ENCODE data around the gene DEAF1.
A peak's percentile ranks its signal among the peaks of the same experiment; 100 is the strongest.

Gene DEAF1

DNA sequence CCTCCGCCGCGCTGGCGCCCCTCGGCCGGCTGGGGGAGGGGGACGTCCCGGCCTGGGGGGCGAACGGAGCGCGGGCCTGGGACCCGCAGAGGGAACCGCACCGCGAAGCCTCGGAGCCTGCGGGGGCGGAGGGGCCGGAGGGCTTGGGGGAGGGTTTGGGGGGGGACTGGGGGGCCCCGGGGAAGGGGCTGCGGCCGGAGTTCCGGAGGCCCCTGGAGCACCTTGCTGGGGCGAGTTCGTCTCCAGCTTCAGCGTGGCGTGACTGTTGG lies 67.8 kb downstream of the DEAF1 start:
- no peak for DNase-seq
- Histone ChIP-seq H2AFZ (ENCODE audit: low read depth, low read length) (no peak overlapping the region), H3K4me1 (ENCODE audit: control insufficient read depth, insufficient read depth, low read depth, low read length) (peaks cover 23% of the 10 kb centered on the region), H2BK5ac (ENCODE audit: low read depth, low read length, poor library complexity, severe bottlenecking) (no peak overlapping the region), H3K27ac (ENCODE audit: low read length, poor library complexity, severe bottlenecking) (no peak overlapping the region), H3K9ac (ENCODE audit: low read length) (no peak overlapping the region), H2AK5ac (ENCODE audit: low read length, severe bottlenecking) (no peak overlapping the region), H2BK12ac (ENCODE audit: low read length in 2 of 2) (no peak overlapping the region), H3K27me3 (ENCODE audit: control insufficient read depth in 1 of 2, insufficient read depth in 1 of 2, low read length in 2 of 2) (peaks cover 18% of the 10 kb centered on the region in 2 experiments), H3K4me2 (ENCODE audit: low read length, poor library complexity, severe bottlenecking) (no peak overlapping the region), H4K8ac (ENCODE audit: low read length) (no peak overlapping the region), H3K79me1 (replicated peaks; ENCODE audit: low read length, poor library complexity, severe bottlenecking) (peaks cover 2% of the 10 kb centered on the region), H3K14ac (ENCODE audit: low read length in 2 of 2) (no peak overlapping the region), H3K18ac (ENCODE audit: low read depth in 1 of 2, low read length in 2 of 2) (no peak overlapping the region), H3K9me3 (ENCODE audit: control insufficient read depth, low read length) (no peaks in the 10 kb centered on the region), H3K4ac (ENCODE audit: low read depth in 1 of 2, low read length in 2 of 2) (no peak overlapping the region), H3K36me3 (ENCODE audit: control insufficient read depth in 1 of 2, insufficient read depth in 2 of 2, low read depth in 1 of 2, low read length in 2 of 2) (peaks cover 0 to 32% of the 10 kb centered on the region in 2 experiments), H4K91ac (ENCODE audit: low read length) (no peak overlapping the region), H2BK15ac (ENCODE audit: low read depth, poor library complexity, severe bottlenecking) (no peak overlapping the region), H3K4me3 (ENCODE audit: insufficient read depth in 1 of 2, low read depth in 1 of 2, low read length in 2 of 2) (no peak overlapping the region), H3K23ac (ENCODE audit: low read length in 2 of 2) (no peak overlapping the region), H2BK120ac (ENCODE audit: low read depth, low read length) (no peak overlapping the region)
- WGBS = 84% methylated on average over 4 of the region's 28 CpGs

DNA sequence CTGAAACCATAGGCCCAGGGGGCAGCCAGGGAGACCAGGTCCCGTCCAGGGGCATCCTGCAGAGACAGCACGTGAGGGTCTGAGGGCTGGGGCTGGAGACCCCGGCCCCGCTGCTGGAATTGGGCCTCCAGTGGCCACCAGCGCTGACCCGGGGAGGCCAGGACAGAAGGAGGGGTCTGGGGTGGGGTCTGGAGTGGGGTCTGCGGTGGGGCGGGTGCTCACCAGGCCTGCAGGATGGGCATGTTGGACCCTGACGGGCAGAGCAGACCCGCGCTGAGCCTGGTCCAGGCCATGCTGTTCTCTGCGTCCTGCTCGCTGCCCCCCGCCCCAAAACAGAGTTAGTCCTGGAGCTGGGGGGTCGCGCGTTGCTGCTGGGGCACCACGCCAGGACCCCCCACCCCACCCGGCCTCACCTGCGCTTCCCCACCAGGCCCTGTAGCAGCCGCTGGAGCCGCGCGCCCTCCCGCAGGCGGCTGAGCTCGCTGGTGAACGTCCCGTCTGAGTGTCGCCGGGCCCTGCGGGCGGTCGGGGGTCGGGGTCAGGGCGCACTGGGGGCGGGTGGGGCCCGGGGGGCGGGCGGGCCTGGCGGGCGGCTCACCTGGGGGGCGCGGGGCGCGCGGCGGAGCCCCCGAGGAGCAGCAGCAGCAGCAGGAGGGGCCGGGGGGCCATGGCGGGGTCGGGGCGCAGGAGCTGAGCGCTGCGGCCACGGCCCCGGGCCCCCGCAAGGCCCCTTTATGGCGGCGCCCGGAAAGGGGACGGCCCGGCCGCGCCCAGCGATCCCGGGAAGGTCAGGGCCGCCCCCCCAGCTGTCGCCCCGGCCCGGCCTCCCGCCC lies 68.3 kb downstream of the DEAF1 start, which contains the start of gene SCT:
TSS of gene SCT (minus strand) at position 707 of the 833 bp plus-strand sequence. CDS start at position 669, 38 bp downstream.
- Histone ChIP-seq H3K9me3 (ENCODE audit: control insufficient read depth, low read length) (no peaks in the 10 kb centered on the region), H3K18ac (ENCODE audit: low read depth in 1 of 2, low read length in 2 of 2) (peak within 1 kb of the TSS in 1 of 2 experiments; percentile 21), H3K36me3 (ENCODE audit: control insufficient read depth in 1 of 2, insufficient read depth in 2 of 2, low read depth in 1 of 2, low read length in 2 of 2) (peaks cover 0 to 36% of the 10 kb centered on the region in 2 experiments), H3K14ac (ENCODE audit: low read length in 2 of 2) (no peak within 1 kb of the TSS), H3K4me3 (ENCODE audit: insufficient read depth in 1 of 2, low read depth in 1 of 2, low read length in 2 of 2) (no peak within 1 kb of the TSS), H3K23ac (ENCODE audit: low read length in 2 of 2) (peak within 1 kb of the TSS in 1 of 2 experiments; percentile 59), H3K9ac (ENCODE audit: low read length) (no peak within 1 kb of the TSS), H2BK5ac (ENCODE audit: low read depth, low read length, poor library complexity, severe bottlenecking) (no peak within 1 kb of the TSS), H3K27me3 (ENCODE audit: control insufficient read depth in 1 of 2, insufficient read depth in 1 of 2, low read length in 2 of 2) (peaks cover 18% of the 10 kb centered on the region in 2 experiments), H2AK5ac (ENCODE audit: low read length, severe bottlenecking) (peak within 1 kb of the TSS; percentile 56), H3K4me1 (ENCODE audit: control insufficient read depth, insufficient read depth, low read depth, low read length) (peaks cover 23% of the 10 kb centered on the region), H4K8ac (ENCODE audit: low read length) (no peak within 1 kb of the TSS), H4K91ac (ENCODE audit: low read length) (peak within 1 kb of the TSS; percentile 25), H3K79me1 (replicated peaks; ENCODE audit: low read length, poor library complexity, severe bottlenecking) (peaks cover 2% of the 10 kb centered on the region), H3K4ac (ENCODE audit: low read depth in 1 of 2, low read length in 2 of 2) (no peak within 1 kb of the TSS), H3K4me2 (ENCODE audit: low read length, poor library complexity, severe bottlenecking) (no peak within 1 kb of the TSS), H2BK15ac (ENCODE audit: low read depth, poor library complexity, severe bottlenecking) (no peak within 1 kb of the TSS), H2BK12ac (ENCODE audit: low read length in 2 of 2) (no peak within 1 kb of the TSS), H3K27ac (ENCODE audit: low read length, poor library complexity, severe bottlenecking) (no peak within 1 kb of the TSS), H2BK120ac (ENCODE audit: low read depth, low read length) (no peak within 1 kb of the TSS), H2AFZ (ENCODE audit: low read depth, low read length) (no peak within 1 kb of the TSS)
- no peak for DNase-seq
- 36% methylated on average over 28 of the region's 72 CpGs for WGBS

DNA sequence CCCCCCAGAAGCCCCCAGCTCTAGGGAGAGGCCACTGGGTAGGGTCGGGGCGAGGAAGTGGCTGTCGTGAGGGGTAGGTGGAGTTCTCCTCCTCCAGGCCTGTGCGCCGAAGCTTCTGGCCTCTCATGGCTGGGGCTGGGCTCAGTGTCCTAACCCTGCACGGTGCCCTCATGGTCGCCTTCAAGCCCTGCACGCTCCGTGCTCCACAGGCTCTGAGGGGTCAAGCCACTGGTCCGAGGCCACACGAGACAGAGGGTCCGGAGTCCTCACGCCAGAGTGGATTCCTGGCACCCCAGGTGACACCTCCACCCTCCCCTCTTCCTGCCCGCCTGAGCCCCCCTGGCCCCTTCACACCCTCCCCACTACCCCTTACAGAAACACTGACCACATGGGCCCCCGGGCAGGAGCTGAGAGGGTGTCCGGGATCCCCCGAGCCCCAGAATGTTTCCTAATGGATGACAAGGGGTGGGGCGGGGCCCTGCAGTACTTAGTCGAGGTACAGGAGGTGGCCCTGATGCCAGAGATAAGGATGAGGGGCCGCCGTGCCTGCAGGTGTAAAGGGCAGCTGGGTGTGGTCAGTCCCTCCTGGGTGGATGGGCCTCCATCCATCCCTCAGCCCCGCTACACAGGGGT lies 69.3 kb downstream of the DEAF1 start:
- peaks cover 18% of the 10 kb centered on the region in 2 experiments for H3K27me3 ChIP-seq (ENCODE audit: control insufficient read depth in 1 of 2, insufficient read depth in 1 of 2, low read length in 2 of 2)
- no peak overlapping the region for H4K8ac ChIP-seq (ENCODE audit: low read length)
- H4K91ac ChIP-seq (ENCODE audit: low read length) = peak overlapping the region; percentile 20
- no peak for DNase-seq
- no peaks in the 10 kb centered on the region for H3K9me3 ChIP-seq (ENCODE audit: control insufficient read depth, low read length)
- H3K4me3 ChIP-seq (ENCODE audit: insufficient read depth in 1 of 2, low read depth in 1 of 2, low read length in 2 of 2) = no peak overlapping the region
- H3K14ac ChIP-seq (ENCODE audit: low read length in 2 of 2) = no peak overlapping the region
- H2AK5ac ChIP-seq (ENCODE audit: low read length, severe bottlenecking) = no peak overlapping the region
- H3K9ac ChIP-seq (ENCODE audit: low read length) = no peak overlapping the region
- no peak overlapping the region for H3K27ac ChIP-seq (ENCODE audit: low read length, poor library complexity, severe bottlenecking)
- H3K4ac ChIP-seq (ENCODE audit: low read depth in 1 of 2, low read length in 2 of 2) = no peak overlapping the region
- H2BK5ac ChIP-seq (ENCODE audit: low read depth, low read length, poor library complexity, severe bottlenecking) = no peak overlapping the region
- H3K4me2 ChIP-seq (ENCODE audit: low read length, poor library complexity, severe bottlenecking) = no peak overlapping the region
- no peak overlapping the region for H2AFZ ChIP-seq (ENCODE audit: low read depth, low read length)
- no peak overlapping the region for H3K23ac ChIP-seq (ENCODE audit: low read length in 2 of 2)
- H3K18ac ChIP-seq (ENCODE audit: low read depth in 1 of 2, low read length in 2 of 2) = no peak overlapping the region
- H3K79me1 ChIP-seq (replicated peaks; ENCODE audit: low read length, poor library complexity, severe bottlenecking) = peaks cover 2% of the 10 kb centered on the region
- H3K36me3 ChIP-seq (ENCODE audit: control insufficient read depth in 1 of 2, insufficient read depth in 2 of 2, low read depth in 1 of 2, low read length in 2 of 2) = peaks cover 0 to 46% of the 10 kb centered on the region in 2 experiments
- no peak overlapping the region for H2BK120ac ChIP-seq (ENCODE audit: low read depth, low read length)
- peaks cover 27% of the 10 kb centered on the region for H3K4me1 ChIP-seq (ENCODE audit: control insufficient read depth, insufficient read depth, low read depth, low read length)
- 86% methylated on average over 20 of the region's 22 CpGs for whole genome bisulfite sequencing
- H2BK12ac ChIP-seq (ENCODE audit: low read length in 2 of 2) = no peak overlapping the region
- H2BK15ac ChIP-seq (ENCODE audit: low read depth, poor library complexity, severe bottlenecking) = no peak overlapping the region
